HG03520 (cell line): ENCODE results near the gene OPN1MW.
"Not testable (repeated sequence)": the region's sequence is repeated elsewhere in the genome, so short reads cannot be mapped to it uniquely, and the experiment has no call there.

Experiments used
- ATAC-seq: cut with Tn5 transposase; IDR thresholded peaks from one replicate; pipeline ENCODE4 v1.9.1; 2021; ENCODE audit warnings: mild to moderate bottlenecking, moderate library complexity; ENCODE audit not compliant: unreplicated experiment

Gene OPN1MW

DNA sequence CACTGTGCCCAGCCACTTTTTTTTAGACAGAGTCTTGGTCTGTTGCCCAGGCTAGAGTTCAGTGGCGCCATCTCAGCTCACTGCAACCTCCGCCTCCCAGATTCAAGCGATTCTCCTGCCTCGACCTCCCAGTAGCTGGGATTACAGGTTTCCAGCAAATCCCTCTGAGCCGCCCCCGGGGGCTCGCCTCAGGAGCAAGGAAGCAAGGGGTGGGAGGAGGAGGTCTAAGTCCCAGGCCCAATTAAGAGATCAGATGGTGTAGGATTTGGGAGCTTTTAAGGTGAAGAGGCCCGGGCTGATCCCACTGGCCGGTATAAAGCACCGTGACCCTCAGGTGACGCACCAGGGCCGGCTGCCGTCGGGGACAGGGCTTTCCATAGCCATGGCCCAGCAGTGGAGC, at the start of gene OPN1MW:
Gene OPN1MW, plus strand, starts transcription at position 301 of the 400 bp plus-strand sequence. Its CDS starts 82 bp downstream, at position 383.
- not testable (repeated sequence) for ATAC-seq

DNA sequence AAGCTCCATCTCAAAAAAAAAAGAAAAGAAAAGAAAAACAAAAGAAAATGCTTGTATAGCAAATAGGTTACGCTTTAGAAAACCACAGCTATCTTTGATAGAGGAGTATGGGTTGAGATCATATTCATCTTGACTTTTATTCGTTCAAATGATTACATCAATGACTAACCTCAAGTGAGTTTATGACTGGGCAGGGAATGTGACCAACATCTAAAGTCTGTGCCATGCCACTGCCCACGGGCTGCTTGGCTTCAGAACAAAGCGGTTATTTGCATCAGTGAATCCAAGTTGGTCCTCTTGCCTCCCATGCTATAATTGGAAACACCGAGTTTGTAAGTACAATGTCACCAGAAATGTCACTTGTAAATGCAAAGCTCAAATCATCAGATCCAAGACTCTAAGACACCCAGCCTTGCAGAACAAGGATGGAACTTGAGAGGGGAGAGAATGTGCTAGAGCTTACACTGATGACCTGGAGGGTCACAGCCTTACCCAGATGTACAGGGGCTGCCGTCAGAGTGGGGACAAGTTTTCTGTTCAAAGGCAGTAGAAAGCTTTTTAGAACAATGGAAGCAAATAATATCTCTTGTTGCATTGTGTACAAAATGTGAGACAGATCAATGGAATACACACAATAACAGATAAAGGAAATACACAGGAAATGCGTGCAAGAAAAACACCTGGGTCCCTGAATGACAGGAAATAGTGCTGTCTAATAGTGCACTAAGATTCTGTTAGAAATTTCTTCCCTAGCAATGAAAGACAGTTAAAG, 46.8 kb upstream of the OPN1MW start:
- ATAC-seq: no peak

DNA sequence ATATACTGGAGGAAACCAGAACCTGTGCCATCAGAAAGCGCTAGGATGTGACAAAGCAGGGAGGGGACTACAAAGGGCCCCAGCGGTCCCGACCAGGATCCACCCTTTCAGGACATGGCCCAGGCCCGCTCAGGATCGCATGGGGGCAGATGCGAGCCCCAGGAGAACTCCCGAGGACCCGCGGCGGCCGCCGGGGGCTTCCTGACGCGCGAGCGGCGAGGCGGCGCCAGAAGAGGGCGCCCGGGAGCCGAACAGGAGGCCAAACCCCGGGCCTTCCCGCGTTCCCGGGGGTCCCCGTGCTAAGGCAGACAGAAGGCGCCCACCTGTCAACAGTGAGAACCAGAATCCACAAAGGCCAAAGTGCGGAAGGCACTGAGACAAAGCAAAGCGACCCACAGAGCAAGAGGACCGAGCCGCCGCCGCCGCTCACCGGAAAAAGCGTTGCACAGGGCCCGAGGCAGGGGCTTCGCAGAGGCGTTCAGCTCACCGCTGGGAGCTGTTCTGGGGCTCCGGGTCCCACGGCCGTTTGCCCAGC, 45.7 kb upstream of the OPN1MW start:
- peak; percentile 50 for ATAC-seq

DNA sequence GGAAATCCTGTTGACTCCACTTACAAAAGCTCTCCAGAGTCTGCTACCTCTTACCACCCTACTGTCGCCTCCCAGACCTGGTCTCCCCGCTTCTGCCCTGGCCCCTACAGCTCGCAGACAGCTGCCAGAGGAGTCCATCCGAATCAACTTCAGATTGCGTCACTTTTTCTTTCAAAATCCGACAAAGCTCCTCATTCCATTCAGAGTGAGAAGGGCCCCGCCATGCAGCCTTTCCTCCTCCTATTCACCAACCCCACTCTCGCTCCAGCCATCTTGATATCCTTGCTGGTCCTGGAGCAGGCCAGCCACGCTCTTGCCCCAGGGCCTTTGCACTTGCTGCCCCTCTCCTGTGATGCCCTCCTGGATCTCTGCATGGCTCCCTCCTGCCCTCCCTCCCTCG, 43.5 kb upstream of the OPN1MW start:
- no peak for ATAC-seq

DNA sequence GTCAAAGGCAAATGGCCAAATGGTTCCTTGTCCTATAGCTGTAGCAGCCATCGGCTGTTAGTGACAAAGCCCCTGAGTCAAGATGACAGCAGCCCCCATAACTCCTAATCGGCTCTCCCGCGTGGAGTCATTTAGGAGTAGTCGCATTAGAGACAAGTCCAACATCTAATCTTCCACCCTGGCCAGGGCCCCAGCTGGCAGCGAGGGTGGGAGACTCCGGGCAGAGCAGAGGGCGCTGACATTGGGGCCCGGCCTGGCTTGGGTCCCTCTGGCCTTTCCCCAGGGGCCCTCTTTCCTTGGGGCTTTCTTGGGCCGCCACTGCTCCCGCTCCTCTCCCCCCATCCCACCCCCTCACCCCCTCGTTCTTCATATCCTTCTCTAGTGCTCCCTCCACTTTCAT, 42.2 kb upstream of the OPN1MW start:
- ATAC-seq: no peak

DNA sequence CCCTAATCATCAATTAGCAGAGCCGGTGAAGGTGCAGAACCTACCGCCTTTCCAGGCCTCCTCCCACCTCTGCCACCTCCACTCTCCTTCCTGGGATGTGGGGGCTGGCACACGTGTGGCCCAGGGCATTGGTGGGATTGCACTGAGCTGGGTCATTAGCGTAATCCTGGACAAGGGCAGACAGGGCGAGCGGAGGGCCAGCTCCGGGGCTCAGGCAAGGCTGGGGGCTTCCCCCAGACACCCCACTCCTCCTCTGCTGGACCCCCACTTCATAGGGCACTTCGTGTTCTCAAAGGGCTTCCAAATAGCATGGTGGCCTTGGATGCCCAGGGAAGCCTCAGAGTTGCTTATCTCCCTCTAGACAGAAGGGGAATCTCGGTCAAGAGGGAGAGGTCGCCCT, 41.7 kb upstream of the OPN1MW start:
- ATAC-seq: no peak

DNA sequence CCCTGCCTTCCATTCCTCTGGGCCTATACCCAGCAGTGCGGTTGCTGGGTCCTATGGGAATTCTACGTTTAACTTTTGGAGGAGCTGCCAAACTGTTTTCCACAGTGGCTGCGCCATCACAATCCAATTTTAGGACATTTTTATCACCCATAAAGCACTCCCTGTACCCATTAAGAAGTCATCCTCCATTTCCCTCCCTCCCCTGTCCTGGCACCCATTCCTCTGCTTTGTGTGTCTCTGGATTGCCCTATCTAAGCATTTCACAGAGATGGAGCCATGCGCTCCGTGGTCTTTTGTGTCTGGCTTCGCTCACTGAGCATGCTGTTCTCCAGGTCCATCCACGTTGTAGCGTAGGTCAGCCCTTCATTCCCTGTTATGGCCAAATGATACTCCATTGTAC, 40.0 kb upstream of the OPN1MW start:
- ATAC-seq: no peak

DNA sequence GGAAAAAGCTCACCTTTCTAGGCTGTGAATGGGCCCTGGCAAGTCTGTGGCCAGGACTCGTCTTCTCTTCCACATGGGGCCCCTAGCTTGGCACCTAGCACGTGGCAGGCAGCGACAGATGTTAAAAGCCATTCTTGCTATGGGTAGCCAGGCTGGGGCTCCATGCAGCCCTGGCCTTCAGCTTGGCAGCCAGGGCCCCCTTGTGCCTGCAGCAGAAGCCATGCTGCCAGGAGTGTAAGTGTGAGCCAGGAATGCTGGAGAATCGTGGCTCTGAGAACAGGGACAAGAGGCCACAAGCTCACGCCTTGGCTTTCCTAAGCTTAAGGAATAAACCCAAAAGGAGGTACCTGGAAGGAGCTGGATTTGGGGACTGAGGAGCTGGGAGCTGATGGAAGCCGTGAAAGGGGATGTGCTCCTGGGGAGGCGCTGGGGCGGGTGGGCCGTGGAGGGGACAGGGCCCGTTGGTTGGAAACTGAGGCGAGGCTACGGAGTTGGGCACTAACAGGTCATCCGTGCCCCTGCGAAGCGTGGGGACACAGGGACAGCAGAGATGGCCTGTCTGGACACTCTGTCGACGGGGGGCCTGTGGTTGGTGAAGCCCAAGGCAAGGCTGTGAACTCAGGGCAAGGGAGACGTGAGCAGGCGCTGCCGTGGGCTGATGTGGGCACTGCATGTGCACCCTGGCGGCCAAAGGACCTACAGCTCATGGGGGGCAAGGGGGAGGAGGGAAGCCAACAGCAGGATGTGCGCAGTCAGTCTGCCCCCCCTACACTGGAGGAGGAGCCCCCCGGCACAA, 39.2 kb upstream of the OPN1MW start:
- ATAC-seq: no peak

DNA sequence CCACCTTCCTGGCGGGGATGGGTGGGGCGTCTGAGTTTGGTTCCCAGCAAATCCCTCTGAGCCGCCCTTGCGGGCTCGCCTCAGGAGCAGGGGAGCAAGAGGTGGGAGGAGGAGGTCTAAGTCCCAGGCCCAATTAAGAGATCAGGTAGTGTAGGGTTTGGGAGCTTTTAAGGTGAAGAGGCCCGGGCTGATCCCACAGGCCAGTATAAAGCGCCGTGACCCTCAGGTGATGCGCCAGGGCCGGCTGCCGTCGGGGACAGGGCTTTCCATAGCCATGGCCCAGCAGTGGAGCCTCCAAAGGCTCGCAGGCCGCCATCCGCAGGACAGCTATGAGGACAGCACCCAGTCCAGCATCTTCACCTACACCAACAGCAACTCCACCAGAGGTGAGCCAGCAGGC, 38.4 kb upstream of the OPN1MW start, which contains the start of gene OPN1LW:
Gene OPN1LW, plus strand, starts transcription at position 234 of the 400 bp plus-strand sequence. Its CDS starts 41 bp downstream, at position 275.
- not testable (repeated sequence) for ATAC-seq

DNA sequence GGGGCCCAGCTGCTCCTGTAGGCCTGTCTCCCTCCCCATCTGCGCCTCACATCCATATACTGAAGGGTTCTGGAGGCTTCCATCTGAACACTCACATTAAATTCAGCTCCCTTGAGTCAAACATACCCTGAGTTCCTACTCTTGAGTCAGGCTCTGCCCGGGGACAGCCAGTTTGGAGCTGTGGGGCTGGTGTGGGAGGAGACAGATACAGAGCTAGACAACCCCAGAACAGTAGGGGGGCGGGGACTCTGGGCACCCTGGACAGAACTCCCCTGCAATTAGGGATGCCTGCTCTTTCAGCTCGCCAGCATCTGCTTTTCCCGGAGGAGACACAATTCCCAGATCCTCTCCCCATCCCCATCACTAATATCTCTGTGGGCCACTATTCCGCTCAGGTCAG, 31.4 kb upstream of the OPN1MW start:
- ATAC-seq: not testable (repeated sequence)

DNA sequence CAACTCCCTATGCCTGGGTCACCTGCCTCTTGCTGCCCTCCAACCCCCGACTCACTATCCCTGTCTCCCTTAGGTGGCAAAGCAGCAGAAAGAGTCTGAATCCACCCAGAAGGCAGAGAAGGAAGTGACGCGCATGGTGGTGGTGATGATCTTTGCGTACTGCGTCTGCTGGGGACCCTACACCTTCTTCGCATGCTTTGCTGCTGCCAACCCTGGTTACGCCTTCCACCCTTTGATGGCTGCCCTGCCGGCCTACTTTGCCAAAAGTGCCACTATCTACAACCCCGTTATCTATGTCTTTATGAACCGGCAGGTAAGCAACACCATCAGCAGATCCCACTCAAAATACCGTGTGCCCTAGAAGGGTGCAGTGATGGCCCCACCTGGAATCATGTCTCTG, 26.2 kb upstream of the OPN1MW start:
- not testable (repeated sequence) for ATAC-seq

DNA sequence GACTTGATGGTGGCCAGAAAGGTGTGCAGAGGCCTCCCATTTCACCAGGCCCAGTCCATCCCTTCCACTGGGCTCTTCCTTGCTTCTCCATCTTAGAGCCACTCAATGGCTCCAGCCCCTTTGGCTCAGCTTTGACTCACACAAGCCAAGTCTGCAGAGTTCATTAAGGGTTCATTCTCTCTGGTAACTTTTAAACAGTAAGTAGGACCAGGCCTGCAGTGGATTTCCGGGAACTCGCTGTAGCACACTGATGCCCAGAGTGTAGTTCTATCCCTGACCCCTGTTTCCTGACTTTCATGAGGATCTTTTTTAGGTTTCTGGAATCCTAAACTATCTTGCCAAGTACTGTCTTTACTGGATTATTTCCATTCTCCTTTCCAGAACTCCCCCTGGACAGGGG, 25.2 kb upstream of the OPN1MW start:
- ATAC-seq: not testable (repeated sequence)

DNA sequence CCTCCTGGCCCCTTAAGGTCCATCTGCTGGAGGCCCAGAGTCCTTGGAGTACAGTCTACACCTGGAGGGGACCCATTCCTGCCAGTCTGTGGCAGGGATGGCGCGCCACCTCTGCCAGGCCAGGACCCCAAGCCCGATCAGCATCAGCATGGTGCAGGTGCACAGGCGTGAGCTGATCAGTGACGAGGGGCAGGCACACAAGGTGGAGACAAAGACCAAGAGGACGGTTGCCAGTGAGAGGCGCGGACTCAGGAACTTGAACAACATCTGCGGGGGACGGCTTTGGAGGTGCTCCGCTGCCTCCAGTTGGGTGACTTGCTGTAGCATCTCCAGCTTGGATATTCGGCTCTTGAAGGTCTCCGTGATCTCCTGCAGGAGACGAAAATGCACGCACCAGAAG, 23.1 kb upstream of the OPN1MW start:
- ATAC-seq: not testable (repeated sequence)

DNA sequence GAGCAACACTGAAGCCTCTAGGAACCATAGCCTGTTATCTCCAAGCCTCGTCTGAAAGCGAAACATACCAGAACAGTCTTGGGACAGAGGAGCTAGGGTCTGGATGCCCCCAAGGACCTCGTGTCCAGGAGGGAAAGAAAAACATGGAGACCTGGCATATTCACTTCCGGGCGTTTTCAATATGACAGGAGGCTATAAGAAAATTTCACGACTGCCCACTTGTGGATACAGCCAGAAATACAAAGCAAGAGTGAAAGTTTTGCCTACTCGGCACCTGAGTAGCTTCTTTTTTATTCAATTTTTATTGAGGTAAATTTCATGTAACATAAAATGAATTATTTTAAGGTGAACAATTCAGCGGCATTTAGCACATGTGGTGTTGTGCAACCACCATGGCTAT, 17.5 kb upstream of the OPN1MW start:
- ATAC-seq: not testable (repeated sequence)

DNA sequence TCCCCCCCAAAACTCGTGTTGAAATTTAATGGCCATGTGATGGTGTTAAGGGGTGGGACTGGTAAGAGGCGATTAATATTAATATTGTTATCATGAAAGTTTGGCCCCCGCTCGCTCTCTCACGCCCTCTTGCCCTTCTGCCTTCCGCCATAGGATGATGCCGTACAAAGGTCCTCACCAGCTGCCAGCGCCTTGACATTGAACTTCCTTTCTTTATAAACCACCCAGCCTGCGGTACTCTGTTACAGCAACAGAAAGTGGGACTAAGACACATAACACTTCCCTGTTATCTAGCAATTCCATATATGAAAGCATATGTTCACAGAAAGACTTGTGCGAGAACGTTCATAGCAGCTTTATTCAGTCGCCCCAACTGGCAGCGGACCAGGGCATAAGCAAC, 14.0 kb upstream of the OPN1MW start:
- not testable (repeated sequence) for ATAC-seq

DNA sequence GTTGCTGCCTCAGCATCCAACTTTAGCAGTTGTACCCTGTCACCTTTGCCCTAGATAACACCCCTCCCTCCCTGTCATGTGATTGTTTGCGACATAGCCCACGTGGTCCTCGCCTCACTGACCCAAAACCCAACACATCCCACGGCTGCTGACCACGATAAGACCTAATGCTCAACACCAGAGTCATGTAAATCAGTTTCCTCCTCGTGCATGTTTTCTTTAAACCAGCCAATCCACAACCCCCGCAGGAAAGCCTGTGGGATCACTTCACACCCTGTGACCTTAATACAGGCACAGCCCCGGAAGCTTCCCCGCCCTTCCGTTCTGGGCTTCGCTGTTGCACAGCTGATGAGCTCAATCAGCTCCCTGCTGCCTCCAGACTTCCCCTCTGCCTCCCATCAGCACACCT, 9.9 kb upstream of the OPN1MW start:
- ATAC-seq: peak; percentile 72

DNA sequence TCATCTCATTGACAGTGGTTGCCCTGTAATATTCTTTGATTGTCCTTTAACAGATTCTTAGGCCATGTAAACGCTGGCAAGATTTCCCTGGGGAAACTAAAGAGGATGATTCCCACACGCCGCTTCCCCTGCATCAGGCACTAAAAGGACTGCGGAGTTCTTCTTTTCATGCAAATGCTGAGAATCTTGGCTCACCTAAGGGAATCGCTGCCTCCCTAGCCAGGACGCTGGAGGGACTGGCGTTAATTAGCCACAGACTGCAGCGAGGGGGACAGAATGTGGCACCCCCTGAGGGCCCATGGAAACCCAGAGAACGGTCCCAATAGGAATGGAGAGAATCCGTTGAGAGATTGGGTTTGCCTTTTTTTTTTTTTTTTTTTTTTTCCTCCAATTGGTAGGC, 8.0 kb upstream of the OPN1MW start:
- ATAC-seq: not testable (repeated sequence)

DNA sequence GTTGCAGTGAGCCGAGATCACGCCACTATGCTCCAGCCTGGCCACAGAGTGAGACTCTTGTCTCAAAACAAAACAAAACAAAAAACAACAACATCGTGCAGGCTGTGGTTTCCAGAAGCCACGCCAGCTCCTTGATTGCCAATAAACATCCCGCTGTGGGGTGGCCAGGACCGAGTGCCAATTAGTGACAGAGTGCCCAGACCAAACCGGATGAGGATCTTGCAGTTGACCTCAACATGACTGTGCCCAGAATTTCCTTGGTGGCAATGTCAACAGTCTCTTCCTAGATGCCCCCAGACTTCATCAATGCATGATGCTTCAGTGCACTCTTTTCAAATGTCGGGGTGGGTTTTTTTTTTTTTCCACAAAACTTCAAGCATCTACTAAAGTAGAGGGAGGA, 1.4 kb downstream of the OPN1MW start:
- not testable (repeated sequence) for ATAC-seq

DNA sequence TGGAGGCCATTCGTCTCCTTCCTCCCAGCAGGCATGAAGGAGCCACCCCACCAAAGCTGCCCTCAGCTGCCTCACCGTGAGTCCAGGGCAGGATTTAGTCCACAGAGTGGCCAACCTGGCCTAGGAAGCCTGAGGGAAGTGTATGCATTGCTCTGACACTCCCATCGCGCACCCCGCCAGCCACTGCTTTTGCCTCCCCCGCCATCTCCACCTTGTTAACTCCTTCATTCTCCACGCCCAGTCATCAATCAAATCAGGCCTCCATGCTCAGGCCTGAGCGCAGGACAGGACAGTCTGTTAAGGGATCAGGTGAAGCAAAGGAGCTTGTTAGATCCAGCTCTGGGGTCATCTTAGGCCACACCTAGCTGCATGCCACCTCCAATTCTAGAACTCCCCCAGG, 10.4 kb downstream of the OPN1MW start:
- not testable (repeated sequence) for ATAC-seq

DNA sequence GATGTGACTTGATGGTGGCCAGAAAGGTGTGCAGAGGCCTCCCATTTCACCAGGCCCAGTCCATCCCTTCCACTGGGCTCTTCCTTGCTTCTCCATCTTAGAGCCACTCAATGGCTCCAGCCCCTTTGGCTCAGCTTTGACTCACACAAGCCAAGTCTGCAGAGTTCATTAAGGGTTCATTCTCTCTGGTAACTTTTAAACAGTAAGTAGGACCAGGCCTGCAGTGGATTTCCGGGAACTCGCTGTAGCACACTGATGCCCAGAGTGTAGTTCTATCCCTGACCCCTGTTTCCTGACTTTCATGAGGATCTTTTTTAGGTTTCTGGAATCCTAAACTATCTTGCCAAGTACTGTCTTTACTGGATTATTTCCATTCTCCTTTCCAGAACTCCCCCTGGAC, 11.9 kb downstream of the OPN1MW start:
- ATAC-seq: not testable (repeated sequence)

DNA sequence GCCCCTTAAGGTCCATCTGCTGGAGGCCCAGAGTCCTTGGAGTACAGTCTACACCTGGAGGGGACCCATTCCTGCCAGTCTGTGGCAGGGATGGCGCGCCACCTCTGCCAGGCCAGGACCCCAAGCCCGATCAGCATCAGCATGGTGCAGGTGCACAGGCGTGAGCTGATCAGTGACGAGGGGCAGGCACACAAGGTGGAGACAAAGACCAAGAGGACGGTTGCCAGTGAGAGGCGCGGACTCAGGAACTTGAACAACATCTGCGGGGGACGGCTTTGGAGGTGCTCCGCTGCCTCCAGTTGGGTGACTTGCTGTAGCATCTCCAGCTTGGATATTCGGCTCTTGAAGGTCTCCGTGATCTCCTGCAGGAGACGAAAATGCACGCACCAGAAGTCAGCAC, 14.1 kb downstream of the OPN1MW start:
- ATAC-seq: not testable (repeated sequence)
